Lower lobe of right lung (tissue), 2 donors: Measurements from ENCODE around the gene NKAIN2. TPM values are rescaled to one million over a fixed set of nuclear protein-coding genes. Genes with fewer than 3 reads are reported as not detected.

Experiments
- ATAC-seq, 2 donors: fragments of 200-7000 bp; cut with Tn5 transposase; one replicate each; pipeline ENCODE4 v1.9.1; 2020 to 2022; ENCODE audit warnings: mild to moderate bottlenecking in 2 of 2, moderate library complexity in 2 of 2
- DNase-seq: peaks from one replicate; pipeline ENCODE4 v3.0.0-alpha.2; 2020
- H3K27ac ChIP-seq: fragments of 200-600 bp; one replicate; pipeline ENCODE4 v1.8.0; 2022
- H3K27me3 ChIP-seq: fragments of 200-600 bp; one replicate; pipeline ENCODE4 v1.8.0; 2022; ENCODE audit warnings: low read depth
- H3K36me3 ChIP-seq: fragments of 200-600 bp; one replicate; pipeline ENCODE4 v1.8.0; 2022; ENCODE audit warnings: mild to moderate bottlenecking
- H3K4me1 ChIP-seq: fragments of 200-600 bp; one replicate; pipeline ENCODE4 v1.8.0; 2022
- H3K4me3 ChIP-seq: fragments of 200-600 bp; one replicate; pipeline ENCODE4 v1.8.0; 2022; ENCODE audit warnings: mild to moderate bottlenecking
- H3K9me3 ChIP-seq: fragments of 200-600 bp; one replicate; pipeline ENCODE4 v1.8.0; 2022
- CTCF ChIP-seq: fragments of 200-600 bp; IDR thresholded peaks from one replicate; pipeline ENCODE4 v1.8.0; 2022; ENCODE audit warnings: antibody characterized with exemption, mild to moderate bottlenecking
- intact Hi-C: fragments of 100-400 bp; cut with DNase I; formaldehyde crosslinking; loops from one replicate; pipeline ENCODE4 v1.11.0; 2022
- total RNA-seq: library from RNA; stranded (reverse); fragmentation: NEBNext Ultra II Directional; extraction: Animal tissue kit (Norgen Biotek cat#: 25700); gene quantifications from one replicate; pipeline ENCODE4 v1.2.1, GENCODE V29; 2021
- donor health status: DM: no; HTN: yes; CAD: no; lungs with severe emphysema.

The NKAIN2 gene
- total RNA-seq, 1 donor from 2014 or later: 0.12 TPM

- DNase-seq (no peak), ATAC-seq (no peak)
- no peak overlapping the region for H3K4me3 ChIP-seq
- no peaks in the 10 kb centered on the region for H3K9me3 ChIP-seq
- H3K36me3 ChIP-seq: no peaks in the 10 kb centered on the region
- no peak overlapping the region for H3K27ac ChIP-seq
- intact Hi-C loops: no loop called here
- H3K4me1 ChIP-seq: no peaks in the 10 kb centered on the region
- no peaks in the 10 kb centered on the region for H3K27me3 ChIP-seq
- no peak for TF ChIP-seq CTCF
These were observed 950.0 kb downstream of the NKAIN2 start for GRCh38 chr6:124753562-124754105.

- Histone ChIP-seq H3K4me3 (no peak overlapping the region), H3K36me3 (no peaks in the 10 kb centered on the region)
- intact Hi-C loops: no loop called here
These were observed 951.7 kb downstream of the NKAIN2 start for GRCh38 chr6:124755321-124755720.

GRCh38 chr6:124757560-124757959 is 953.9 kb downstream of the NKAIN2 start:
- intact Hi-C loops: no loop called here
- H3K36me3 ChIP-seq: no peaks in the 10 kb centered on the region
- no peaks in the 10 kb centered on the region for H3K4me1 ChIP-seq

More at GRCh38 chr6:124755321-124755720, 951.7 kb downstream of the NKAIN2 start:
- ATAC-seq (no peak), DNase-seq (no peak)
- Histone ChIP-seq H3K27ac (no peak overlapping the region), H3K27me3 (no peaks in the 10 kb centered on the region), H3K9me3 (no peaks in the 10 kb centered on the region), H3K4me1 (no peaks in the 10 kb centered on the region)
- no peak for TF ChIP-seq CTCF

GRCh38 chr6:124758663-124759062 is 955.0 kb downstream of the NKAIN2 start:
- no peak for TF ChIP-seq CTCF
- H3K36me3 ChIP-seq: no peaks in the 10 kb centered on the region
- intact Hi-C loops: no loop called here
- no peaks in the 10 kb centered on the region for H3K9me3 ChIP-seq
- H3K27me3 ChIP-seq: no peaks in the 10 kb centered on the region
- DNase-seq (no peak), ATAC-seq (no peak)
- H3K4me3 ChIP-seq: no peak overlapping the region
- no peak overlapping the region for H3K27ac ChIP-seq
- no peaks in the 10 kb centered on the region for H3K4me1 ChIP-seq

More at GRCh38 chr6:124757560-124757959, 953.9 kb downstream of the NKAIN2 start:
- TF ChIP-seq CTCF: no peak
- no peaks in the 10 kb centered on the region for H3K9me3 ChIP-seq
- no peak overlapping the region for H3K27ac ChIP-seq
- no peak for DNase-seq
- no peak for ATAC-seq
- no peaks in the 10 kb centered on the region for H3K27me3 ChIP-seq
- H3K4me3 ChIP-seq: no peak overlapping the region

- Histone ChIP-seq H3K4me3 (no peak overlapping the region), H3K27ac (no peak overlapping the region), H3K9me3 (no peaks in the 10 kb centered on the region), H3K4me1 (no peaks in the 10 kb centered on the region), H3K27me3 (no peaks in the 10 kb centered on the region), H3K36me3 (no peaks in the 10 kb centered on the region)
- ATAC-seq (no peak), DNase-seq (no peak)
- TF ChIP-seq CTCF: no peak
- intact Hi-C loops: no loop called here
These were observed 961.6 kb downstream of the NKAIN2 start for GRCh38 chr6:124765280-124765679.
